ENCODE results near the gene PSMA7. TPM values are rescaled to one million over a fixed set of nuclear protein-coding genes. Genes with fewer than 3 reads are reported as not detected.

PSMA7 gene
- polyA plus RNA-seq, 1 of the 3 experiments (the other 2 are of a cell fraction) = 801 TPM

GRCh38 chr20:62139636-62140035 lies 3.6 kb downstream of the PSMA7 start:
- TF ChIP-seq NFIC (IDR thresholded peaks at IDR 0.05; ENCODE audit: borderline replicate concordance) (no peak), MXI1 (IDR thresholded peaks at IDR 0.05; ENCODE audit: low read depth, low read length) (no peak), EZH2phosphoT487 (IDR thresholded peaks at IDR 0.05; ENCODE audit: borderline replicate concordance, low read depth) (no peak), RAD21 (IDR thresholded peaks at IDR 0.05; ENCODE audit: low read length) (no peak), REST (IDR thresholded peaks at IDR 0.05; ENCODE audit: low read depth, low read length) (no peak)
- no peak overlapping the region for H3K4me3 ChIP-seq (ENCODE audit: low read depth in 2 of 2, low read length in 1 of 2)
- WGBS (ENCODE audit: low lambda C conversion rate) = 88% methylated on average over 9 of the region's 13 CpGs
- H3F3A ChIP-seq (replicated peaks; ENCODE audit: insufficient read depth) = peaks cover 31% of the 10 kb centered on the region
- no peak overlapping the region; a peak in 1 of 4 replicates for H3K27ac ChIP-seq (ENCODE audit: low read depth in 2 of 2, low read length in 1 of 2)
- H3K9me2 ChIP-seq = no peaks in the 10 kb centered on the region
- ChIA-PET CTCF (interaction anchor here (1.0 to 11.1 kb wide), 2 partner anchors 79 to 129 kb away, joined by 3 to 130 read pairs; no protein-coding TSS in a partner anchor), POLR2A (no interaction called here)
- H3K27me3 ChIP-seq (ENCODE audit: insufficient read depth) = no peaks in the 10 kb centered on the region
- no peak overlapping the region for H2AFZ ChIP-seq (ENCODE audit: low read depth)
- no peak overlapping the region for H3K4me2 ChIP-seq
- H3K4me1 ChIP-seq (ENCODE audit: control insufficient read depth in 1 of 2, insufficient read depth in 2 of 2, low read depth in 1 of 2, low read length in 1 of 2) = peaks cover 5 to 16% of the 10 kb centered on the region in 2 experiments; a peak in 3 of 4 replicates
- H3K79me2 ChIP-seq (ENCODE audit: insufficient read depth) = peaks cover 59% of the 10 kb centered on the region
- peaks cover 55 to 57% of the 10 kb centered on the region in 2 experiments for H3K36me3 ChIP-seq (replicated peaks in 1 of 2; ENCODE audit: control insufficient read depth in 1 of 2, insufficient read depth in 2 of 2, low read length in 1 of 2)
- H4K20me1 ChIP-seq (ENCODE audit: insufficient read depth) = peaks cover 81% of the 10 kb centered on the region
- no peak for DNase-seq
- no peak overlapping the region for H3K9ac ChIP-seq
- no peaks in the 10 kb centered on the region for H3K9me3 ChIP-seq

GRCh38 chr20:62138912-62139311 lies 4.3 kb downstream of the PSMA7 start:
- Histone ChIP-seq H3K4me2 (no peak overlapping the region), H3K9me3 (no peaks in the 10 kb centered on the region), H4K20me1 (ENCODE audit: insufficient read depth) (peaks cover 79% of the 10 kb centered on the region), H3K4me1 (ENCODE audit: control insufficient read depth in 1 of 2, insufficient read depth in 2 of 2, low read depth in 1 of 2, low read length in 1 of 2) (peaks cover 5 to 14% of the 10 kb centered on the region in 2 experiments; a peak in 3 of 4 replicates), H3K9me2 (no peaks in the 10 kb centered on the region), H3K79me2 (ENCODE audit: insufficient read depth) (peaks cover 52% of the 10 kb centered on the region), H3K36me3 (replicated peaks in 1 of 2; ENCODE audit: control insufficient read depth in 1 of 2, insufficient read depth in 2 of 2, low read length in 1 of 2) (peaks cover 57 to 61% of the 10 kb centered on the region in 2 experiments), H3K27me3 (ENCODE audit: insufficient read depth) (no peaks in the 10 kb centered on the region), H3K4me3 (ENCODE audit: low read depth in 2 of 2, low read length in 1 of 2) (no peak overlapping the region), H3K9ac (no peak overlapping the region), H3K27ac (ENCODE audit: low read depth in 2 of 2, low read length in 1 of 2) (no peak overlapping the region), H3F3A (replicated peaks; ENCODE audit: insufficient read depth) (peaks cover 35% of the 10 kb centered on the region), H2AFZ (ENCODE audit: low read depth) (no peak overlapping the region)
- TF ChIP-seq PBX3 (IDR thresholded peaks at IDR 0.05) = no peak
- TF ChIP-seq RFX5 (IDR thresholded peaks at IDR 0.05; ENCODE audit: low read length) = no peak
- no peak for TF ChIP-seq GABPA (IDR thresholded peaks at IDR 0.05; ENCODE audit: low read depth)
- TF ChIP-seq RAD21 (IDR thresholded peaks at IDR 0.05; ENCODE audit: low read length) = no peak
- TF ChIP-seq GATA2 (CRISPR knock-in tag; IDR thresholded peaks at IDR 0.05) = no peak
- TF ChIP-seq REST (IDR thresholded peaks at IDR 0.05; ENCODE audit: low read depth, low read length) = no peak
- TF ChIP-seq USF1 (IDR thresholded peaks at IDR 0.05; ENCODE audit: borderline replicate concordance, low read depth) = no peak
- TF ChIP-seq JUND (IDR thresholded peaks at IDR 0.05) = no peak
- no peak for TF ChIP-seq NFIC (IDR thresholded peaks at IDR 0.05; ENCODE audit: borderline replicate concordance)
- TF ChIP-seq RCOR1 (IDR thresholded peaks at IDR 0.05; ENCODE audit: low read length) = no peak
- no peak for TF ChIP-seq POLR2AphosphoS5 (IDR thresholded peaks at IDR 0.05; ENCODE audit: low read depth, low read length)
- TF ChIP-seq TCF12 (IDR thresholded peaks at IDR 0.05) = no peak
- no peak for TF ChIP-seq IRF3 (IDR thresholded peaks at IDR 0.05; ENCODE audit: low read depth, low read length)
- ChIA-PET POLR2A (interaction anchor here (0.7 kb wide), 1 partner anchor 18 kb away, joined by 3 read pairs; no protein-coding TSS in a partner anchor), CTCF (interaction anchor here (1.0 to 11.1 kb wide), 3 partner anchors 12 to 129 kb away, joined by 3 to 130 read pairs (median 18); no protein-coding TSS in a partner anchor)
- 94% methylated on average over 10 of the region's 10 CpGs for WGBS (ENCODE audit: low lambda C conversion rate)
- DNase-seq = no peak
